ENCODE results near the gene WBP2. TPM values are rescaled to one million over a fixed set of nuclear protein-coding genes. Genes with fewer than 3 reads are reported as not detected.
A peak's percentile ranks its signal among the peaks of the same experiment; 100 is the strongest.

Gene WBP2
- total RNA-seq, 1 experiment from 2014 or later: 51.8 TPM

GRCh38 chr17:75844530-75845057, 10.5 kb downstream of the WBP2 start:
- peak; percentile 99 for DNase-seq
- CTCF ChIA-PET: interaction anchor here (0.9 to 2.3 kb wide), 9 partner anchors 8 to 70 kb away, joined by 3 to 30 read pairs (median 5); partner anchors contain the start of genes TRIM65 and WBP2
- peak; percentile 82 for ATAC-seq
- POLR2A ChIA-PET (ENCODE audit: unreplicated experiment): interaction anchor here (0.7 to 1.9 kb wide), 2 partner anchors 10 to 65 kb away, joined by 4 to 18 read pairs; partner anchors contain the start of gene WBP2
- Histone ChIP-seq H2AFZ (ENCODE audit: low read length) (peak overlapping the region; percentile 64), H3K4me1 (ENCODE audit: insufficient read depth, low read length) (peaks cover 39% of the 10 kb centered on the region), H3K9me2 (replicated peaks; ENCODE audit: low read length) (no peaks in the 10 kb centered on the region), H3K4me3 (ENCODE audit: low read length) (peak overlapping the region; percentile 57), H3K9me3 (ENCODE audit: low read length) (no peaks in the 10 kb centered on the region), H3K36me3 (ENCODE audit: low read depth, low read length) (peaks cover 21% of the 10 kb centered on the region; the same call in 1 of the 2 replicates), H4K20me1 (ENCODE audit: low read length) (no peaks in the 10 kb centered on the region), H3K9ac (ENCODE audit: low read length) (peak overlapping the region; percentile 86), H3K4me2 (ENCODE audit: low read length) (peak overlapping the region; percentile 82), H3F3A (ENCODE audit: low read length, unreplicated experiment) (peaks cover 5% of the 10 kb centered on the region), H3K27ac (ENCODE audit: low read length) (peak overlapping the region; percentile 96), H3K79me2 (ENCODE audit: low read length) (peaks cover 7% of the 10 kb centered on the region; the same call in 1 of the 2 replicates), H3K27me3 (ENCODE audit: low read length) (no peaks in the 10 kb centered on the region)
- BruUV-seq (replicated peaks): no TSS peak
- intact Hi-C loops (cut with micrococcal nuclease): loop anchor here (1.0 to 5.0 kb wide), 2 partner anchors 11 to 72 kb away; partner anchors contain the start of gene WBP2
- no peak for TF ChIP-seq EZH2phosphoT487 (IDR thresholded peaks at IDR 0.05; ENCODE audit: borderline replicate concordance, low read length)
- TF ChIP-seq CTCF (conservative IDR thresholded peaks at IDR 0.05; ENCODE audit: low read depth, low read length): no peak
- no peak for TF ChIP-seq EZH2 (IDR thresholded peaks at IDR 0.05; ENCODE audit: low read length, unreplicated experiment)

- TF ChIP-seq EZH2 (IDR thresholded peaks at IDR 0.05; ENCODE audit: low read length, unreplicated experiment): no peak
- no peak for TF ChIP-seq EZH2phosphoT487 (IDR thresholded peaks at IDR 0.05; ENCODE audit: borderline replicate concordance, low read length)
- no peak for TF ChIP-seq CTCF (conservative IDR thresholded peaks at IDR 0.05; ENCODE audit: low read depth, low read length)
- peak within 1 kb of the TSS; percentile 64 for H2AFZ ChIP-seq (ENCODE audit: low read length)
- peak within 1 kb of the TSS; percentile 57 for H3K4me3 ChIP-seq (ENCODE audit: low read length)
- peak within 1 kb of the TSS; percentile 86 for H3K9ac ChIP-seq (ENCODE audit: low read length)
- peak; percentile 70 for DNase-seq
- ATAC-seq: peak; percentile 9
- peak within 1 kb of the TSS; percentile 96 for H3K27ac ChIP-seq (ENCODE audit: low read length)
- peaks cover 7% of the 10 kb centered on the region; the same call in 1 of the 2 replicates for H3K79me2 ChIP-seq (ENCODE audit: low read length)
- intact Hi-C loops (cut with micrococcal nuclease): no loop called here
- no peaks in the 10 kb centered on the region for H3K27me3 ChIP-seq (ENCODE audit: low read length)
- POLR2A ChIA-PET (ENCODE audit: unreplicated experiment): interaction anchor here (0.7 kb wide), 1 partner anchor 64 kb away, joined by 4 read pairs; no protein-coding TSS in a partner anchor
- no peaks in the 10 kb centered on the region for H3K9me2 ChIP-seq (replicated peaks; ENCODE audit: low read length)
- H4K20me1 ChIP-seq (ENCODE audit: low read length): no peaks in the 10 kb centered on the region
- no TSS peak for BruUV-seq (replicated peaks)
- H3K4me1 ChIP-seq (ENCODE audit: insufficient read depth, low read length): peaks cover 39% of the 10 kb centered on the region
- peak within 1 kb of the TSS; percentile 82 for H3K4me2 ChIP-seq (ENCODE audit: low read length)
- H3K36me3 ChIP-seq (ENCODE audit: low read depth, low read length): peaks cover 21% of the 10 kb centered on the region; the same call in 1 of the 2 replicates
- CTCF ChIA-PET: interaction anchor here (1.4 kb wide), 1 partner anchor 14 kb away, joined by 6 read pairs; no protein-coding TSS in a partner anchor
- peaks cover 5% of the 10 kb centered on the region for H3F3A ChIP-seq (ENCODE audit: low read length, unreplicated experiment)
- H3K9me3 ChIP-seq (ENCODE audit: low read length): no peaks in the 10 kb centered on the region
Observed at GRCh38 chr17:75843577-75844529, 11.3 kb downstream of the WBP2 start, which contains the start of gene UNC13D. UNC13D (minus strand) TSS chr17:75844404; CDS start chr17:75844337, 67 bp downstream.
